ENCODE results near the gene LCN6. TPM values are rescaled to one million over a fixed set of nuclear protein-coding genes. Genes with fewer than 3 reads are reported as not detected.

LCN6 gene
- total RNA-seq, 2 experiments from 2014 or later: not detected

DNA sequence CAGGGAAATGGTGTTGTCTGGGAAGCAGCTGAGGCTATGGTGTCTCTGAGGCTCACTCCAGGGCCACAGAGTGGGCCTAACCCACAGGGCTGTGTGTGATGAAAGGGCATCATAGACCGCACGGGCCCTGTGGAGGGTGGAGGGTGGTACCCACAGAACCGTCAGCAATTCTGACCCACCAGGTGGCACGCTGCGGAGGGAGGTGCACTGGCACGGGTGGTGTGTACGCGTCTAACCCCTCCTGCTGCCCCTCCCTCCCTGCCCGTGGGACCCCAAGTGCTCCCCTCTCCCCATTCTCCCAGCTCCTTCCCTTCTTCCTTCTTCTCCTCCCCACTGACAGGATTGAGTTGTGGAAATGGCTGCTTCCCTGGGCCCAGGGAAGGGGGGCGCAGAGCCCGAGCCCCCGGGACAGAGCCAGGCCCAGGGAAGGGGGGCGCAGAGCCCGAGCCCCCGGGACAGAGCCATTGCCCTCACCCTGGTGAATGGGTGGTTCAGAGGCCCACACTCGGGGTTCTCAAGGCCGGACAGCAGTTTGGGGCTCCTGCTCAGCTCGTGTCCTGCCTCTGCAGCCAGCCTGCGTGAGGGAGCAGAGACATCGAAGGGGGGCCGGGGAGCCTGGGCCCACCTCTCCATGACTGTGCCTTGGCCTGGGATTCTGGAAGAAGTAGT, 12.4 kb downstream of the LCN6 start:
- CTCF ChIA-PET: interaction anchor here (1.3 to 2.2 kb wide), 2 partner anchors 8 to 20 kb away, joined by 3 to 8 read pairs; no protein-coding TSS in a partner anchor
- POLR2A ChIA-PET: no interaction called here

DNA sequence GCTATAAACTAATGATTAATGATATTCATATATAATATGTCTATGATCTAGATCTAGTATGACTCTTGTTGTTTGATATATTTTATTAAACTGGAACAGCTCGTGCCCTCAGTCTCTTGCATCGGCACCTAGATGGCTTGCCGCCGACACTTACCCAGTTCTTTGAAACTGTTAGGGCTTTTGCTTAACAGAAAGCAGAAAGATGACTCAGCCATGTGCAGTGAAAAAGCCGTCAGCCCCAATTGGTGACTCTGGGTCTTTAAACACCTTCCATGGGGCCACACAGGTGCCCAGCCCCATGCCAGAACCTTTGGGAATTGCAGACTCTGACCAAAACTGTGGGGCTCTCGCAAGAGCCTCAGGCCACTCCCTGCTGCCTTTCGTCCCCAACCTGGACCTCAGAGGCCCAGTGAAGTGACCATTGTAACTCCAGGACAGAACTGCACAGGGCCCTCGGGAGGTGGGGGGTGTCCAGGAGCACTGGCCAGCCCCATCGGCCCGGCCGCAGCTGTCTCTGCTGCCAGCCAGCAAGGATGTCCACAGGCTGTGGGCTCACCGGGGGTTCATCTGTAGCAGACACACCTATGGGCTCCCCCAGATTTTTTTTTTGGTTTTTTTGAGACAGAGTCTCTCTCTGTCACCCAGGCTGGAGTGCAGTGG, 13.4 kb downstream of the LCN6 start:
- POLR2A ChIA-PET: no interaction called here
- CTCF ChIA-PET: interaction anchor here (1.3 kb wide), 1 partner anchor 19 kb away, joined by 3 read pairs; no protein-coding TSS in a partner anchor

DNA sequence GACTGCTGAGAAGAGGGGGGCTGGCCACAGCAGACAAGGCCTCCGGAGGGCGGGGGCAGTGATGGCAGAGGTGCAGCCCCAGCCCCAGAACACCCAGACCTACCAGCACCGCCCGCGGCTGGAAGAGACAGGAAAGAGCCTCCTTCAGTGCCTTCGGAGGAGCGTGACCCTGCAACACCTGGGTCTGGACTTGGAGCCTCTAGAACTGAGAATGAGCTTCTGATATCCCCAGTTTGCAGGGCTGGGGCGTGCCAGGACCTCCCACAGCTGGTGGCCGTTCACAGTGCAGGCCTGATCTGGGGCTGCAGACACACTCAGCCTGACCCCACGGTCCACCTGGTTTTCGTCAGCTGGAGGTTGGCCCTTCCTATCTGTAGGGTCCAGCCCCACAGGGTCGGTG, 14.7 kb downstream of the LCN6 start:
- POLR2A ChIA-PET: no interaction called here
- CTCF ChIA-PET: no interaction called here

DNA sequence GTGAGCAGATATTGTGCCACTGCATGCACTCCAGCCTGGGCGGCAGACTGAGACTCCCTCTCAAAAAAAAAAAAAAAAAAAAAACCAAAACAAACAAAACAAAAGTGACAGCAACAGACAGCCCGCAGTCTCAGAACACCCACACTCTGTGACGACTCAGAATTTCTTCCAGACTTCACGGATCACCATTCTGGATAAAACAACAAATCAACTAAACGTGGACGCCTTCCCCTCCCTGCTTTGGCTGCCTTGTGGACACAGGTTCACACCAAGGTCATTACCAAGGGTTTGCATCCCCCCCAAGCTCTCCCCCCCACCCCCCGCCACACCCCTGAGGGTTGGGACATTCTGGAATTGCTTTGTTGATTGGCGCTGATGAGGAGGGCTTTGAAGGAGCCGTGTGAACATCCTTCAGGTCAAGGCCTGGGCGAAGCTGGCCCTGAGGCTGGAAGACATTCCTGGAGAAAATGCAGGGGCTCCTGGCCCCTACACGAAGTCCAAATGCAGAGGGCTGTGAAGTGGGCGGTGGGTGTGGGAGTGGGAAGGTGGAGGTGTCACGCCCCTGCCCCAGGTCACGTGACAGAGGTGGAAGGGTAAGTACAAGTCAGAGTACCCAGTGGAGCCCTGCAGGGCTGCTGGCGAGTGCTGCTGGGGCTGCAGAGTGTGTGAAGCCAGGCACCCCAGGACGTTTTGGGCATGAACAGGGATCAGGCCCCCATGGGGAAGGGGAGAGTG, 15.7 kb downstream of the LCN6 start:
- ChIA-PET POLR2A (interaction anchor here (0.6 to 0.7 kb wide), 2 partner anchors 65 to 186 kb away, joined by 4 to 15 read pairs; no protein-coding TSS in a partner anchor), CTCF (interaction anchor here (0.7 to 1.5 kb wide), 2 partner anchors 13 to 120 kb away, joined by 3 read pairs; partner anchors contain the start of gene MAMDC4)

DNA sequence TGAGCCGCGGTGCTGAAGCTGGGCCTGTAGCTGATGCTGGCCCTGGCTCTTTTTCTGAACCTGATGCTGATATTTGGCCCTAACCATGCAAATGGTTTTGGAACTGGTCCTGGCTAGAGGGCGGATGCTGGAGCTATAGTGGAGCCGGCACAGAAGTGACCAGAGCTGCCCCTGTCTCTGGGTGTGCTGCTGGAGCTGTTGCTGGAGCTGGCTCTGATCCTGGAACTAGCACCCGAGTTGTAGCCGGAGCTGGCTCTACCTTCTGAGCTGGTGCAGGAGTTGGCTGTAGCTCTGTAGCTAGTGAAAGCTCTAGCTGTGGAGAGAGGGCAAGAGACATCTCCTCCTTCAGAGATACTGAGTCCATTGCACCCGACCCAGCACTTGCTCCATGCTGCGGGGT, 18.4 kb downstream of the LCN6 start:
- CTCF ChIA-PET: interaction anchor here (0.9 to 2.3 kb wide), 5 partner anchors 9 to 63 kb away, joined by 3 to 8 read pairs (median 4); partner anchors contain the start of gene LCN8
- POLR2A ChIA-PET: interaction anchor here (0.8 kb wide), 1 partner anchor 693 kb away, joined by 3 read pairs; the partner anchor contains the start of genes EXD3 and NOXA1

DNA sequence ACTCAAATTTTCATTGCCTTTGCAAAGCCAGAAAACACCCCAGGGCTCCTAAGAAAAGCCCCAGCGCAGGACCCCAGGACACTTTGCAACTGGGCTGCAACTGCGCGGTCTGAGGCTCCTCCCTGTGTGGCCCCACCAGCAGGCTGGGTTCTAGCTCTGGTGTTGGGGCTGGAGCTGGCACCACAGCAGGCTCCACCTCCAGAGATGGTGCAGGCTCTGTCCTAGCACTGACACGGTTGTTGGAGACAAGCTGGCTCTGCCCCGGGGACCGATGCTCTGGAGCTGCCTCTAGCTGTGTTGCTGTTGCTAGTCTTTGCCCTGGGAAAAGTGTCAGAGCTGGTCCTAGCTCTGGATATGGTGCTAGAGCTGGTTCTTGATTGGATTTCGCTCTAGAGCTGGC, 19.2 kb downstream of the LCN6 start:
- ChIA-PET POLR2A (interaction anchor here (0.5 to 1.1 kb wide), 3 partner anchors 15 to 694 kb away, joined by 3 to 6 read pairs (median 3); partner anchors contain the start of genes EXD3 and NOXA1), CTCF (interaction anchor here (0.6 to 2.8 kb wide), 9 partner anchors 7 to 173 kb away, joined by 3 to 8 read pairs (median 3); partner anchors contain the start of gene LCN8)

DNA sequence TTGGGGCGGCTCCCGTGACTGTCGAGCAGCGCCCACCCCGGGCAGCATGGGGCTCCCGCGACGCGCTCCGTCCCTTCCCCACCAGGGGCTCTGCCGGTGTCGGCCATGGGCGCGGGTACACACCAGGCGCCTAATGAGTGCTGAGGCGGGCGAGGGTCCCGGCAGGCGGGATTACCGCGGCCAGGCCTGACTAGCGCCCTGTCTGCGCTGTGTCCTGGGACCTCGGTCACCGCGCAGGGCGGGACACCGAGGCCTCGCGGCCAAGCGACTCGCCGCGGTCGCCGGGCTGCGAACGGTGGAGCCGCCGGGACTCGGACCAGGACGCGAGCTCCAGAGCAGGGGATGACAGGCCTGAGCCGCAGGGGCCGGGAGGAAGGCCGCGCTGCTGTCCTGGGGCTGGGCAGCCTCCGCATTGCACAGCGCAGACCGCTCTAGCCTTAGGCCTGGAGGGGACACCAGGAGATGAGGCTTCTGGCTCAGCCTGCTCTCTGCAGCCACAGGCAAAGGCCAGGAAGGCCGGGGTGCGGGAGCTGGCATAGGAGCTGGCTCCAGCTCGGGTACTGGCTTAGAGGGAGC, 19.7 kb downstream of the LCN6 start:
- CTCF ChIA-PET: interaction anchor here (0.9 to 2.8 kb wide), 7 partner anchors 8 to 173 kb away, joined by 3 to 8 read pairs (median 6); partner anchors contain the start of gene LCN8
- POLR2A ChIA-PET: interaction anchor here (0.5 to 2.4 kb wide), 10 partner anchors 15 to 263 kb away, joined by 3 to 16 read pairs (median 4); partner anchors contain the start of gene AGPAT2

DNA sequence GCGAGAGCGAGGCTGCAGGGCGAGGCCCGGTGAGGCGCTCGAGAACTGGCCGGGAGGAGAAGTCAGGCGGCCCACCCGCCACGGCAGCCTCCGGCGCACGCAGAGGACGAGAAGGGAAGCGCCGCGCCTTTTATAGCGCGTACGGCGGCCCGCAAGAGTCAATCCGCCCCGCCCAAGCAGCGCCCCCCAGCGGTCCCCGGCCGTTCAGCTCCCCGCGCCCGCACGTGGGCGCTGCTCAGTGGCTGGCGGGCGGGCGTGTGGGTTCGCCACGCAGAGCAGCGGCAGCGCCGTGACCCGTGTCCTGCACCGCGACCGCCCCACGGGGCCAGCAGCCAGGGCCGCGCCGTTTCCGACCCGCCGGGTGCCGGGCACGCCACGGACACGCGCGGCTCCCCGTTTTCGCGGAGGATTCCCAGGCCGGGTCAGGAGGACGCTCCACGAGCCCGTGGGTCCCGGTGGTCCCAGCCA, 20.2 kb downstream of the LCN6 start:
- POLR2A ChIA-PET: interaction anchor here (0.6 to 2.4 kb wide), 9 partner anchors 14 to 263 kb away, joined by 3 to 16 read pairs (median 3); partner anchors contain the start of gene AGPAT2
- CTCF ChIA-PET: interaction anchor here (0.9 to 2.8 kb wide), 5 partner anchors 8 to 174 kb away, joined by 3 to 8 read pairs (median 8); partner anchors contain the start of gene LCN8

DNA sequence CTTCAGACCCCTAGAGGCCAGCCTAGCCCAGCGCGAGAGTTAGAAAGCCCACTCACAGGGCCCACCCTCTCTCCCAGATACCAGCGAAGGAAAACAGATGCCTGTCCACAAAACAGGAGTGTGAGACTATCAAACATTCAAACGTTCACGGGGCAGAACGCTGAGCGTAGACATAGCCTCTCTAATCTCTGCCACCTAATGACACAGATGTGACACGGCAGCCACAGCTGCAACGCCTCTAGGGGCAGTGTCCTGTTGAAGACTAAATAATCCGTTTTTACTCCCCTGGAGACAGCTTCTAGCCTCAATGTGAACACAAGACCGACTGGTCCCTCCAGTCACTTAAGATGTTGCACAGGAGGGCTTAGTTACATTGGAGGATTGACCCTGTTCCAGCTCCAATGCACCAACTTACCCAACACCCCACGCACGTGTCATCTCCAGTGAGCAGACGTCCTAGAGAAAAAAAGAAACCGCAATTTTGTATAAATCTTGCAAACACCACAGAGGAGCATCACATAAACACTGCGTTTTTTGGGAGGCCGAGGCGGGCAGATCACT, 21.6 kb downstream of the LCN6 start:
- POLR2A ChIA-PET: interaction anchor here (0.6 to 2.4 kb wide), 8 partner anchors 10 to 360 kb away, joined by 3 to 16 read pairs (median 7); partner anchors contain the start of genes AGPAT2 and MAN1B1
- CTCF ChIA-PET: interaction anchor here (0.6 to 2.8 kb wide), 8 partner anchors 10 to 249 kb away, joined by 3 to 8 read pairs (median 3); partner anchors contain the start of gene LCN15

DNA sequence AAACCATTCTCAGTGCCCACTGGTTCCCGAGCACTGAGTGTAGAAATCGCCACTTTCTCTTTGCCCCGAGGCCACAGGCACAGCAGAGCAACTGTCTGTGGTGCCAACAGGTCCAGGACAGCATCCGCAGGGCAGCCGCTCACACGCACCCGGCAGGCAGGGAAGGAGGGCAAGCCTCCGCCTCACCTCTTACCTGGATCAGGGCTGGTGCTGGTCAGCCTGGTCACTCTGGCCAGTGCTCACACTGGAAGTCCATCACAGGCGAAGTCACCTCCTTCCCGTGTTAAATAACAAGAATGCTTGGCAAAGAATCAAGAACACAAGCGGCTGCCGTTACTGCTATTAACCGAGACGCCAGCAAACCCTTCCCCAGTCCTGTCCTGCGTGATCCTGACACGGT, 22.2 kb downstream of the LCN6 start:
- POLR2A ChIA-PET: interaction anchor here (0.6 to 2.4 kb wide), 4 partner anchors 23 to 187 kb away, joined by 4 to 13 read pairs (median 10); no protein-coding TSS in a partner anchor
- CTCF ChIA-PET: interaction anchor here (0.6 to 1.2 kb wide), 5 partner anchors 11 to 184 kb away, joined by 3 to 5 read pairs (median 3); no protein-coding TSS in a partner anchor

DNA sequence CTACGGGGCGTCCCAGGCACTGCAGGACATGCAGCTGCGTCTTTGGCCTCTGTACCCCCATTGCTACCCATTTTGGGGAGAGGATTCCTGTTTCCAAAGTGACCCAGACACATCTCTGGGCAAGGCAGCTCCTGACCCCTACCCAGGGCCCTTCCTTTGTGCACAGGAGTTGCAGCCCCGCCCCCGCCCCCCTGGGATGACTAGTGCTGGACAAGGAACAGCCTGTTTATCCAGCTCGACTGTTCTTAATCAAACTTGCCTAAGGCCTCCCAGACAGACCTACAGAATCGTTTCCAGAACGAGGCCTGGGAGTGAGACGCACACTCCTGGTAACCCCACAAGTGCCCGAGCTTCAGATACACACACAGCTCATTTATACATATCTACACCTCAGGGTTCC, 22.7 kb downstream of the LCN6 start:
- CTCF ChIA-PET: interaction anchor here (0.6 to 1.0 kb wide), 4 partner anchors 10 to 184 kb away, joined by 3 to 5 read pairs (median 3); no protein-coding TSS in a partner anchor
- POLR2A ChIA-PET: interaction anchor here (0.7 to 0.8 kb wide), 2 partner anchors 37 to 134 kb away, joined by 3 to 4 read pairs; no protein-coding TSS in a partner anchor

DNA sequence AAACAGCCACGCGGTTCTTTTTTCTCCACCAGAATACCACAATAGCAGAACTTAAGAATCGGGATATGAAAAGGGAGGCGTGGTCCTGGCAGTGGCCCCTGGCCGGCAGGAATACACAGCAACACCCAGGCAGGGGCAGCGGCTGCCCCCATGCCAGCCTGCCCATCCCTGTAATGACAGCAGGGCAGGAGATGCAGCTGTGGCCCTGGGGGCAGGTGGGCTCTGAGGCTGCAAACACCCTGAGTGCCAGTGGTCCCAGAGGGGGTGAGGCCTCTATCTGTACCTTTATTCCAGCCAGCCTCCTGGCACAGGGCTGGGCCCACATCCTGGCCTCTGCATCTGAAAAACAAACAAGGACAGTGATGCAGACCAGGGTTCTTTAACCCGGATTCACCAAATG, 23.6 kb downstream of the LCN6 start:
- CTCF ChIA-PET: no interaction called here
- POLR2A ChIA-PET: no interaction called here

DNA sequence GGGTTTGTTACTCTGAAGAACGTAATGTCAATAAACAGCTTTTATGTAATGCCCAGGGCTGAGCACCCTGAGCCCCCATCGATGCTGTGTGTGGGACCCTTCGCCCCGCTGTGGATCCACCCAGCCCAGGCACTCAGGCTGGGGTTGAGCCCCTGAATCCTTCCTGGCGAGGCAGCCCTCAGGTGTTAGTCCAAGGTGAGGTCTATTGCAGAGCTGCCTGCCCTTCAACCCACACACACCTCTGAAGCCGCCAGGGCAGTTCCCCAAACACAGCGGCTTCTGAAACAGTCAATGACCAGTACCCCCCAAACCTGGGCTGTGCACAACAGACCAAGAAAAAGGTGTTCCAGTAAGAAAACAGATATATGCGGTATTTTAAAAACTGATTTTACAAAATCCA, 24.3 kb downstream of the LCN6 start:
- CTCF ChIA-PET: interaction anchor here (1.0 to 1.4 kb wide), 2 partner anchors 14 to 35 kb away, joined by 3 read pairs; no protein-coding TSS in a partner anchor
- POLR2A ChIA-PET: interaction anchor here (0.6 kb wide), 1 partner anchor 111 kb away, joined by 9 read pairs; no protein-coding TSS in a partner anchor

DNA sequence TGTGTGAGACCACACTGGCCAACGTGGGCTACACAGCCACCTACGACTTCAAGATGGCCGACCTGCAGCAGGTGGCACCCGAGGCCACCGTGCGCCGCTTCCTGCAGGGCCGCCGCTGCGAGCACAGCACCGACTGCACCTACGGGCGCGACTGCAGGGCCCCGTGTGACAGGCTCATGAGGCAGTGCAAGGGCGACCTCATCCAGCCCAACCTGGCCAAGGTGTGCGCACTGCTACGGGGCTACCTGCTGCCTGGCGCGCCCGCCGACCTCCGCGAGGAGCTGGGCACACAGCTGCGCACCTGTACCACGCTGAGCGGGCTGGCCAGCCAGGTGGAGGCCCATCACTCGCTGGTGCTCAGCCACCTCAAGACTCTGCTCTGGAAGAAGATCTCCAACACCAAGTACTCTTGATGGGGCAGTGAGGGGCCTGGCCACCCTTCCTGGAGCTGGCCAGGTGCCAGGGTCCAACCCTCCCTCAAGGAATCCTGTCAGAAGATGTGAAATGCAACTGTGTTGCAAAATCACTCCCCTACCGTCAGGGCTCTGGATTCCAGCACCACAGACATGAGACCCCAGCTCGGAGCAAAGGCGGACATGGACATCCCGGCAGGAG, 24.9 kb downstream of the LCN6 start:
- POLR2A ChIA-PET: interaction anchor here (0.6 kb wide), 1 partner anchor 112 kb away, joined by 9 read pairs; no protein-coding TSS in a partner anchor
- CTCF ChIA-PET: interaction anchor here (1.0 to 1.4 kb wide), 2 partner anchors 14 to 35 kb away, joined by 3 read pairs; no protein-coding TSS in a partner anchor

DNA sequence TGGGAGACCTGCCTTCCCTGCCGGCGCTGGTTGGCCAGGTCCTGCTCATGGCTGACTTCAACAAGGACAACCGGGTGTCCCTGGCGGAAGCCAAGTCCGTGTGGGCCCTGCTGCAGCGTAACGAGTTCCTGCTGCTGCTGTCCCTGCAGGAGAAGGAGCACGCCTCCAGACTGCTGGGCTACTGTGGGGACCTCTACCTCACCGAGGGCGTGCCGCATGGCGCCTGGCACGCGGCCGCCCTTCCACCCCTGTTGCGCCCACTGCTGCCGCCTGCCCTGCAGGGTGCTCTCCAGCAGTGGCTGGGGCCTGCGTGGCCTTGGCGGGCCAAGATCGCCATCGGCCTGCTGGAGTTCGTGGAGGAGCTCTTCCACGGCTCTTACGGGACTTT, 25.4 kb downstream of the LCN6 start:
- CTCF ChIA-PET: interaction anchor here (1.0 to 1.4 kb wide), 2 partner anchors 13 to 36 kb away, joined by 3 read pairs; no protein-coding TSS in a partner anchor
- POLR2A ChIA-PET: no interaction called here

DNA sequence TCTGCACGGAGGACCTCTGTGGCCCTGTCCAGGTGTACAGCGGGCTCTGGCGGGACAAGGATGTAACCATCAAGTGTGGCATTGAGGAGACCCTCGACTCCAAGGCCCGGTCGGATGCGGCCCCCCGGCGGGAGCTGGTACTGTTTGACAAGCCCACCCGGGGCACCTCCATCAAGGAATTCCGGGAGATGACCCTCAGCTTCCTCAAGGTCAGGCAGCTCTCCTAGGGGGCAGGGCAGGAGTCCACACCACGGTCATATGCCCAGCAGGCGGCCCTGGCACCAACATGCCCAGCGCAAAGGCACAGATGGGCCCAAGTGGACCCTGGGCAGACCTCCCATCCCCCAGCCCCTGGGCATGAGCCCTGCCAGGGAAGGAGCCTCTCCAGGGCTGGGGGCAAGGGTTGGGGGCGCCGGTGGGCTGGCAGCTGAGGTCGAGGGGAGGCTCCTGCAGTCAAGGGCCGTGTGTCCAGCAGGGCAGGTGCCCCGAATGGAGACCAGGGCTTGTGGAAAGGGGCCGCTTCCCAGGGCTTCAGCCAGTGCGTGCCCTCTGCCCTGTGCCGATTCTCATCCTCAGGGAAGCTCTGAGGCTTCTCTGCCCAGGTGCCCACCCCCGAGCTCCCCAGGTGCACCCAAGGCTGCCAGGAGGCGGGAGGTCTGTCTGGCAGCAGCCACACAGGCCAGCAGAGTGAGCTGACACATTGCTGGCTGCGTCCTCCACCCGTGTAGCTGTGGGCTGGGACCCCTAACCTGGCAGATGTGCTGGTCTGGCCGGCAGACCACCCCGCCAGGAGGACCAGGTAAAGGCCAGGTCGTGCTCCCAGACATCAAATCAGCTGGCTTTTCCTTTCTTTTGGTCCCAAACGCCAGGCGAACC, 26.0 kb downstream of the LCN6 start:
- POLR2A ChIA-PET: interaction anchor here (0.9 kb wide), 1 partner anchor 50 kb away, joined by 3 read pairs; no protein-coding TSS in a partner anchor

More for the DNA sequence above, 26.0 kb downstream of the LCN6 start:
- CTCF ChIA-PET: interaction anchor here (1.0 kb wide), 1 partner anchor 237 kb away, joined by 3 read pairs; no protein-coding TSS in a partner anchor

Data from activated CD8-positive, alpha-beta memory T cell treated with anti-CD3 and anti-CD28 coated beads for 36 hours (primary cell).